ENCODE data around the gene NIBAN1.
"Not testable (repeated sequence)": the region's sequence is repeated elsewhere in the genome, so short reads cannot be mapped to it uniquely, and the experiment has no call there.

NIBAN1 gene, protein sequence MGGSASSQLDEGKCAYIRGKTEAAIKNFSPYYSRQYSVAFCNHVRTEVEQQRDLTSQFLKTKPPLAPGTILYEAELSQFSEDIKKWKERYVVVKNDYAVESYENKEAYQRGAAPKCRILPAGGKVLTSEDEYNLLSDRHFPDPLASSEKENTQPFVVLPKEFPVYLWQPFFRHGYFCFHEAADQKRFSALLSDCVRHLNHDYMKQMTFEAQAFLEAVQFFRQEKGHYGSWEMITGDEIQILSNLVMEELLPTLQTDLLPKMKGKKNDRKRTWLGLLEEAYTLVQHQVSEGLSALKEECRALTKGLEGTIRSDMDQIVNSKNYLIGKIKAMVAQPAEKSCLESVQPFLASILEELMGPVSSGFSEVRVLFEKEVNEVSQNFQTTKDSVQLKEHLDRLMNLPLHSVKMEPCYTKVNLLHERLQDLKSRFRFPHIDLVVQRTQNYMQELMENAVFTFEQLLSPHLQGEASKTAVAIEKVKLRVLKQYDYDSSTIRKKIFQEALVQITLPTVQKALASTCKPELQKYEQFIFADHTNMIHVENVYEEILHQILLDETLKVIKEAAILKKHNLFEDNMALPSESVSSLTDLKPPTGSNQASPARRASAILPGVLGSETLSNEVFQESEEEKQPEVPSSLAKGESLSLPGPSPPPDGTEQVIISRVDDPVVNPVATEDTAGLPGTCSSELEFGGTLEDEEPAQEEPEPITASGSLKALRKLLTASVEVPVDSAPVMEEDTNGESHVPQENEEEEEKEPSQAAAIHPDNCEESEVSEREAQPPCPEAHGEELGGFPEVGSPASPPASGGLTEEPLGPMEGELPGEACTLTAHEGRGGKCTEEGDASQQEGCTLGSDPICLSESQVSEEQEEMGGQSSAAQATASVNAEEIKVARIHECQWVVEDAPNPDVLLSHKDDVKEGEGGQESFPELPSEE

DNA sequence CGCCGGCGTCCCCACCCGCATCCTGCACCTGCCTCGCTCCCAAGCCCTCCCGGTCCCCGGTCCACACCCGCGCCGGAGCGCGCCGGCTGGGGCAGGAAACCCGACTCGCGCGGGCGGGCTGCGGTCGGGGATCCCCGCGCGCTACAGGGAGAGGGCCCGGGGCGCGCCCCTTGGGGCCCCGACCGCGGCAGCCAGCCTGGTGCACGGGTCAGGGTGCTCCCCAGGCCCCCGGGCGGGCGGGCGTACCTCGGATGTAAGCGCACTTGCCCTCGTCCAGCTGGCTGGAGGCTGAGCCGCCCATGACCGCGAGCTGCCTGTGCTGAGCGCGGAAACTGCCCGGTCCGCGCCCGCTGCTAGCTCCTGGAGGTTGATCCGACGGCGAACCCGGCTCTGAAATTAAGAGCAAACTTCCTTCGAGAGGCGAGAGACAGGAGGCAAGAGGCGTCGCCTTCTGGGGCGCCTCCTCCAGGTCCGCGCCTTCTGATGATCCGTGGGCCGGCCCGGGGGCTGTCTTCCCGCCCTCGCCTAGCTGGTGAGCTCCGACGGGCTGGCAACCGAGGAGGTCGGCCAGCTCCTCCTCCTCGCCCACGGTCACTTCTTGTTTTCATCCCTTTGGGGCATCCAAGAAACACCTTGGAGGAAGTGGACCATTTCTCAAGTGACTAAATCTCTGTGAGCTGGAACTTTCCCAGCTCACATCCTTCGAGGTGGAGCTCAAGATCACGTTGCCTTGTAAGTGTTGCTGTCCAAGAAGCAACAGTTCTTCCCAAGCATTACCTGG is at the start of gene NIBAN1:
TSS of gene NIBAN1 (minus strand) at position 453 of the 781 bp plus-strand sequence. CDS start at position 301, 152 bp downstream.
- Histone ChIP-seq H3K36me3 (ENCODE audit: control insufficient read depth in 1 of 2, insufficient read depth in 2 of 2, low read length in 2 of 2) (no peaks in the 10 kb centered on the region), H3K4me3 (ENCODE audit: low read depth in 1 of 2, low read length in 2 of 2) (peak within 1 kb of the TSS; percentile 84 to 97), H3K4me1 (ENCODE audit: control insufficient read depth in 1 of 2, insufficient read depth in 2 of 2, low read length in 2 of 2) (no peaks in the 10 kb centered on the region), H3K27ac (ENCODE audit: low read depth, low read length) (peak within 1 kb of the TSS; percentile 46), H3K27me3 (ENCODE audit: control insufficient read depth in 1 of 2, insufficient read depth in 2 of 2, low read length in 2 of 2) (no peaks in the 10 kb centered on the region), H3K9me3 (ENCODE audit: control insufficient read depth in 1 of 2, low read length in 2 of 2) (no peaks in the 10 kb centered on the region), H3K9ac (ENCODE audit: low read depth in 1 of 2, low read length in 2 of 2) (peak within 1 kb of the TSS; percentile 63 to 80)

DNA sequence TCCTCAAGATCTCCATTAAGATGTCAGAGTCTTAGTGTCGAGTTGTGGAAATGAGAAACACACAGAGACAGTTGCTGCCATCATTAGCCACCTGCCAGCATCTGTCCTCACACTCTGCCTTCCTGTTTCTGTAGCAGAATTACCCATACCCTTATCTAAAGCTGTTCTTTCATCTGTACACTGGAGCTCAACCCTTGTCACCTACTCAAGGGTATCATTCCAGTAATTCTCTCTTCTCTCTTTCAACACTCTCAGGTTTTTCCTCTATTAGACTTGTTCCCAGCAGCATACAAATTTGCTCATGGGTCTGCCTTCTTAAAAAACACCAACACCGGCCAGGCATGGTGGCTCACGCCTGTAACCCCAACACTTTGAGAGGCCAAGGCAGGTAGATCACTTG is 43.7 kb upstream of the NIBAN1 start:
- H3K9ac ChIP-seq (ENCODE audit: low read depth in 1 of 2, low read length in 2 of 2) = no peak overlapping the region
- H3K27me3 ChIP-seq (ENCODE audit: control insufficient read depth in 1 of 2, insufficient read depth in 2 of 2, low read length in 2 of 2) = no peaks in the 10 kb centered on the region
- no peaks in the 10 kb centered on the region for H3K4me1 ChIP-seq (ENCODE audit: control insufficient read depth in 1 of 2, insufficient read depth in 2 of 2, low read length in 2 of 2)
- H3K27ac ChIP-seq (ENCODE audit: low read depth, low read length) = no peak overlapping the region
- H3K4me3 ChIP-seq (ENCODE audit: low read depth in 1 of 2, low read length in 2 of 2) = no peak overlapping the region
- no peaks in the 10 kb centered on the region for H3K9me3 ChIP-seq (ENCODE audit: control insufficient read depth in 1 of 2, low read length in 2 of 2)
- H3K36me3 ChIP-seq (ENCODE audit: control insufficient read depth in 1 of 2, insufficient read depth in 2 of 2, low read length in 2 of 2) = no peaks in the 10 kb centered on the region

DNA sequence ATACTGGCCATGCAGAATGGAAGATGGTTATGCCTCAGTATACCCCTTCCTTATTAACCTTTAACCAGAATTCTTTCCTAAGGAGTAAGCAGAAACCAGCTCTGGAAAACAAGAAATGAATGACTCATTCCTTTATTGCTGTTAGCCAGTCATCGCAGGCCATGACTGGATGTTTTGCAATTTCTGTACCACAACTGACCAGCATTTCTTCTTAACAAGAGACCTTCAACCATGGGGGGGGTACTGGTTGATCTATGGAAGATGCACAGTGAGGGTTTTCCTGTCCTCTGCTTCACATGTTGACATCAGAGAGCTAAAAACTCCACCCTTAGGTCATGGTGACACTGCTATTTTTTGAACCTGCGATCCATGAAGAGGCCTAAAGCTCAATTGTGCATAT is 43.0 kb upstream of the NIBAN1 start:
- H3K4me3 ChIP-seq (ENCODE audit: low read depth in 1 of 2, low read length in 2 of 2) = no peak overlapping the region
- H3K4me1 ChIP-seq (ENCODE audit: control insufficient read depth in 1 of 2, insufficient read depth in 2 of 2, low read length in 2 of 2) = no peaks in the 10 kb centered on the region
- H3K27me3 ChIP-seq (ENCODE audit: control insufficient read depth in 1 of 2, insufficient read depth in 2 of 2, low read length in 2 of 2) = no peaks in the 10 kb centered on the region
- H3K9me3 ChIP-seq (ENCODE audit: control insufficient read depth in 1 of 2, low read length in 2 of 2) = no peaks in the 10 kb centered on the region
- no peak overlapping the region for H3K9ac ChIP-seq (ENCODE audit: low read depth in 1 of 2, low read length in 2 of 2)
- H3K27ac ChIP-seq (ENCODE audit: low read depth, low read length) = no peak overlapping the region
- no peaks in the 10 kb centered on the region for H3K36me3 ChIP-seq (ENCODE audit: control insufficient read depth in 1 of 2, insufficient read depth in 2 of 2, low read length in 2 of 2)

DNA sequence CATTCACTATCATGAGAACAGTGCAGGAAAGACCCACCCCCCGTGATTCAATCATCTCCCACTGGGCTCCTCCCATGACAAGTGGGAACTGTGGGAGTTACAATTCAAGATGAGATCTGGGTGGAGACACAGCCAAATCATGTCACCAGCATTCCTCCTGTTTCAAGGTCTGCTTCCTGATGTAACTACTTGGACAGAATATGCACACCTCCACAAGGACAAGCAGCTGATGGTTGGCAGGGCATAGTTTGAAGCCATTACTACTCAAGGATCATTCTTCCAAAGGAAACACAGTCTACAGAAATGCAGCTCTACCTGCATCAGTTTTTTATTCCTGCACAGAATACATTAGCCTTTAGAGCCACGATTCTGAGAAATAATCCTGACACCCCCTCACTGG is 42.6 kb upstream of the NIBAN1 start:
- no peak overlapping the region for H3K27ac ChIP-seq (ENCODE audit: low read depth, low read length)
- no peaks in the 10 kb centered on the region for H3K9me3 ChIP-seq (ENCODE audit: control insufficient read depth in 1 of 2, low read length in 2 of 2)
- H3K36me3 ChIP-seq (ENCODE audit: control insufficient read depth in 1 of 2, insufficient read depth in 2 of 2, low read length in 2 of 2) = no peaks in the 10 kb centered on the region
- no peaks in the 10 kb centered on the region for H3K27me3 ChIP-seq (ENCODE audit: control insufficient read depth in 1 of 2, insufficient read depth in 2 of 2, low read length in 2 of 2)
- H3K4me3 ChIP-seq (ENCODE audit: low read depth in 1 of 2, low read length in 2 of 2) = no peak overlapping the region
- H3K9ac ChIP-seq (ENCODE audit: low read depth in 1 of 2, low read length in 2 of 2) = no peak overlapping the region
- H3K4me1 ChIP-seq (ENCODE audit: control insufficient read depth in 1 of 2, insufficient read depth in 2 of 2, low read length in 2 of 2) = no peaks in the 10 kb centered on the region

DNA sequence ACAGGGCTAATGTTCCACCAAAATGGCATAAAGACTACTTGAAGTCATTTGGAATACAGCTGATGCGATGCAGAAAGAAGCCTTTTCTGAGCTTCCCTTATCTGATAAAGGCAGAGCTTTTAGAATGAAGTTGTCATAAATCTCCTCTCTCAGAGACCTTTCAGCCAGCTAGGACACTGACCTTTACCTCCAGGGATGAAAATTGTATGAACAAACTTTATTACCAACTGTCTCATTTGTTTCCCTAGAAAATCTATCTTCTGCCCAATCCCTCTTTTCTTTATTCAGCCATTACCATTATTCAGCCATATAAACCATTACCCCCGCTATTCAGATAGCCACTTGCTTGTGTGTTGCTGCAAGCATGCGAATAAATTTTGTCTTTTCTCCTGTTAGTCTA is 41.3 kb upstream of the NIBAN1 start:
- H3K9ac ChIP-seq (ENCODE audit: low read depth in 1 of 2, low read length in 2 of 2) = no peak overlapping the region
- no peaks in the 10 kb centered on the region for H3K9me3 ChIP-seq (ENCODE audit: control insufficient read depth in 1 of 2, low read length in 2 of 2)
- H3K27ac ChIP-seq (ENCODE audit: low read depth, low read length) = no peak overlapping the region
- H3K4me3 ChIP-seq (ENCODE audit: low read depth in 1 of 2, low read length in 2 of 2) = no peak overlapping the region
- no peaks in the 10 kb centered on the region for H3K36me3 ChIP-seq (ENCODE audit: control insufficient read depth in 1 of 2, insufficient read depth in 2 of 2, low read length in 2 of 2)
- no peaks in the 10 kb centered on the region for H3K4me1 ChIP-seq (ENCODE audit: control insufficient read depth in 1 of 2, insufficient read depth in 2 of 2, low read length in 2 of 2)
- H3K27me3 ChIP-seq (ENCODE audit: control insufficient read depth in 1 of 2, insufficient read depth in 2 of 2, low read length in 2 of 2) = no peaks in the 10 kb centered on the region

DNA sequence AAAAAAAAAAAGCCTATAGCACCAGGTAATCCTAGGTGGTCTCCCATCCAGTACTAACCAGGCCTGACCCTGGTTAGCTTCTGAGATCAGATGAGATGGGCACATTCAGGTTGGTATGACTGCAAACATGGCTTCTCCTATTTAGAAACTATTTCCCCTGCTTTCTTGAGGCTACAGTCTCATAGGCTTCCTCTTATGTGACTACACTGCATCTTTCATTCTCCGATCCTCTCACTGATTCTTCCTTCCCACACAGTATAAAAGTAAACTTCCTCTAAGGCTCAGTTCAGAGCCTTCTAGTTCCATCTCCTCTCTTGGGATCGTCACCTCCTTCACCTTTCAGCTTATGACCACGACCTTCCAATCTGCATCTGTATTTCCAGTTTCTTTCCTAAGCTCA is 40.6 kb upstream of the NIBAN1 start:
- no peaks in the 10 kb centered on the region for H3K27me3 ChIP-seq (ENCODE audit: control insufficient read depth in 1 of 2, insufficient read depth in 2 of 2, low read length in 2 of 2)
- no peak overlapping the region for H3K27ac ChIP-seq (ENCODE audit: low read depth, low read length)
- no peaks in the 10 kb centered on the region for H3K36me3 ChIP-seq (ENCODE audit: control insufficient read depth in 1 of 2, insufficient read depth in 2 of 2, low read length in 2 of 2)
- no peak overlapping the region for H3K4me3 ChIP-seq (ENCODE audit: low read depth in 1 of 2, low read length in 2 of 2)
- H3K9me3 ChIP-seq (ENCODE audit: control insufficient read depth in 1 of 2, low read length in 2 of 2) = no peaks in the 10 kb centered on the region
- H3K4me1 ChIP-seq (ENCODE audit: control insufficient read depth in 1 of 2, insufficient read depth in 2 of 2, low read length in 2 of 2) = no peaks in the 10 kb centered on the region
- no peak overlapping the region for H3K9ac ChIP-seq (ENCODE audit: low read depth in 1 of 2, low read length in 2 of 2)

DNA sequence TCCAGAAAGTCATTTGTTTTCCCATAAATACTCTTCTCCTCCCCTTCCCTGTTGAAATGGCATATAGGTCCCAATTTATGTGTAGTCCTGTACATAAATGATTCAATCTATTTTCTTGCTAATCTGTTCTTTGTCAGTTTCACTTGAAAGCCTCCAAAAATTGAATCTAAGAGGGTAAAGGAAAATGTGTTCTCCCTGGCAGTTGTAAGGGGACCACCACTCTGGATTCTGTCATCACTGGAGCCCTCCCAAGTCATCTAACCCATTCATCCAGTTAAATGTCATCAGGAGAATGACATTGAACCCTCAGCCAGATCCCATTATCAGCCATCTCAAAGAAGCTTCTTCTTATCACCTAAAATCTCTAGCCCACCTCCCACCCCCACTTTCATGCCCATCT is 36.1 kb upstream of the NIBAN1 start:
- no peak overlapping the region for H3K4me3 ChIP-seq (ENCODE audit: low read depth in 1 of 2, low read length in 2 of 2)
- H3K4me1 ChIP-seq (ENCODE audit: control insufficient read depth in 1 of 2, insufficient read depth in 2 of 2, low read length in 2 of 2) = no peaks in the 10 kb centered on the region
- no peak overlapping the region for H3K9ac ChIP-seq (ENCODE audit: low read depth in 1 of 2, low read length in 2 of 2)
- no peaks in the 10 kb centered on the region for H3K27me3 ChIP-seq (ENCODE audit: control insufficient read depth in 1 of 2, insufficient read depth in 2 of 2, low read length in 2 of 2)
- no peak overlapping the region for H3K27ac ChIP-seq (ENCODE audit: low read depth, low read length)
- no peaks in the 10 kb centered on the region for H3K9me3 ChIP-seq (ENCODE audit: control insufficient read depth in 1 of 2, low read length in 2 of 2)
- H3K36me3 ChIP-seq (ENCODE audit: control insufficient read depth in 1 of 2, insufficient read depth in 2 of 2, low read length in 2 of 2) = no peaks in the 10 kb centered on the region

DNA sequence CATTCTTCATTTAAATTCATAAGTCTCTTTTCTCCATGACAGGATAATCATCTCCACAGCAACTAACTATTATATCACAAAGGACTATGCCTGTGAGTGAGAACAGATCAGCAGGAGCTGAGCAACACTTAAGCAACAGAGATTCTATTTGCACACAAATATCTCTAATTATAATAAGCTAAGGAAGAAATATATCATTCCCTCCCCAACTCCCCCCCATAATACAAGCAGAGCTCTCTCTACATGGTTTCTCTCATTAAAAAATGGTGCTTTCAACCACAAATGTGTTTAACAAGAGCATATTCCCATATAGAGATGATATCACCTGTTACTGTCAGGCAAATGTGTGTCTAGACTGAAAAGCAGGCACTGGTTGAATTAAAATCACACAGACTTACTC is 34.5 kb upstream of the NIBAN1 start:
- Histone ChIP-seq H3K9me3 (ENCODE audit: control insufficient read depth in 1 of 2, low read length in 2 of 2) (no peaks in the 10 kb centered on the region), H3K27ac (ENCODE audit: low read depth, low read length) (no peak overlapping the region), H3K9ac (ENCODE audit: low read depth in 1 of 2, low read length in 2 of 2) (no peak overlapping the region), H3K4me1 (ENCODE audit: control insufficient read depth in 1 of 2, insufficient read depth in 2 of 2, low read length in 2 of 2) (no peaks in the 10 kb centered on the region), H3K4me3 (ENCODE audit: low read depth in 1 of 2, low read length in 2 of 2) (no peak overlapping the region), H3K27me3 (ENCODE audit: control insufficient read depth in 1 of 2, insufficient read depth in 2 of 2, low read length in 2 of 2) (no peaks in the 10 kb centered on the region), H3K36me3 (ENCODE audit: control insufficient read depth in 1 of 2, insufficient read depth in 2 of 2, low read length in 2 of 2) (no peaks in the 10 kb centered on the region)

DNA sequence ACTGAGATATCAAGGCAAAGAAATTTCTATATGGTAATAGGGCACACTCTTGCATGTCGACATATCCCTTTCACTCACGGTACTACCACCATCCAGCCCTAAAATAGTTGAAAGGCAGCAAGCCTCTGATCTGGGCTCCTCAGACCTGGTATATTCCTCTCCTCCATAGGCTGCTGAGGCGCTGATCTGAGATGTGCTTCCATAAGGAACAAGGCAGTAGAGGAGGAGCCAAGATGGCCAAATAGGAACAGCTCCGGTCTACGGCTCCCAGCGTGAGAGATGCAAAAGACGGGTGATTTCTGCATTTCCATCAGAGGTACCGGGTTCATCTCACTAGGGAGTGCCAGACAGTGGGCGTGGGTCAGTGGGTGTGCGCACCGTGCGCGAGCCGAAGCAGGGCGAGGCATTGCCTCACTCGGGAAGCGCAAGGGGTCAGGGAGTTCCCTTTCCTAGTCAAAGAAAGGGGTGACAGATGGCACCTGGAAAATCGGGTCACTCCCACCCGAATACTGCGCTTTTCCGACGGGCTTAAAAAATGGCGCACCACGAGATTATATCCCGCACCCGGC is 27.1 kb upstream of the NIBAN1 start:
- H3K27ac ChIP-seq (ENCODE audit: low read depth, low read length); H3K9ac ChIP-seq (ENCODE audit: low read depth in 1 of 2, low read length in 2 of 2); H3K9me3 ChIP-seq (ENCODE audit: control insufficient read depth in 1 of 2, low read length in 2 of 2); H3K4me1 ChIP-seq (ENCODE audit: control insufficient read depth in 1 of 2, insufficient read depth in 2 of 2, low read length in 2 of 2); H3K4me3 ChIP-seq (ENCODE audit: low read depth in 1 of 2, low read length in 2 of 2); H3K36me3 ChIP-seq (ENCODE audit: control insufficient read depth in 1 of 2, insufficient read depth in 2 of 2, low read length in 2 of 2); H3K27me3 ChIP-seq (ENCODE audit: control insufficient read depth in 1 of 2, insufficient read depth in 2 of 2, low read length in 2 of 2): not testable (repeated sequence)

Data from duodenal mucosa (tissue), 2 donors.